ENCODE data around the gene MPC1.

MPC1 gene

DNA sequence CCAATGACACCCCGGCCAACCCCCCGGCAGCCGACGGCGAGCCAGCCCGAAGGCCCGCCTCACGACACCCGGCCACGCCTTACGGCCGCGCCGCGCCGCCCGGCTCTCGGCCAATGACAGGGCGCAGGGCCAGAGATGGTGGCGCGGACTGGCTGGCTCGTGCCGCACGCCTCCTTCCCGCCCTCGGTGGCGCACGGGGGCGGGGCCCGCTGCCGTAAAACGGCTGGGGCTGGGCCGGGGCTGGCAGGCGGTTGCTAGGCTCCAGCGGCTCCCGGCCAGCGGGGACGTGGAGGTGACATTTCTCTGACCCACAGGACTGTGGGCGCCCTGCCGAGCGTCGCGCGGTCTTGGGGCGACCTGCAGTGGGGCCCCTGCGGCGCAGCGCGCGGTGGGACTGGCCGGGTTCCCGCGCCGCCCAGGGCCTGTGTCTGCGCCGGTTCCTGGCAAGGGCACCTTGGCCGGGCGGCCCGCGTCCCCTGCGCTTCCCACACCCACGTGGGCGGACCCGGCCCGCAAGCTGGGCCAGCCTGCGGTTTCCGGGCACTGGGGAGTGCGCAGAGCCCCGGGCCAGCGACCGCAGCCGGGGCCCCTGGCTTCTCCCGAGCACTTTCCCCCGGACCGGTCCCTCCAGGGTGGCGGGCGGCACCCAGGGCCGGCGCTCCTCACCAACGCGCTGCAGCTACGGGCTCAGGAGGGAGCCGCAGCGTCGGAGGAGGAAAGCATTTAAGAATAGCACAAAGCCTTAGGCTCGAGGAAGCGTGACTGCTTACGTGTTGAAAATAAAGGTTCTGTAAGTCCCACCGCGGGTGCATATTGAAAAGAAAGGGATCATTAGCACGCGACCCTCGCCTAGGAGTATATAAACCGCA, at the start of gene MPC1:
Gene MPC1, minus strand, starts transcription at position 8 of the 869 bp plus-strand sequence. CDS start 64 bp downstream, outside the sequence.
- peak; percentile 98 for DNase-seq

DNA sequence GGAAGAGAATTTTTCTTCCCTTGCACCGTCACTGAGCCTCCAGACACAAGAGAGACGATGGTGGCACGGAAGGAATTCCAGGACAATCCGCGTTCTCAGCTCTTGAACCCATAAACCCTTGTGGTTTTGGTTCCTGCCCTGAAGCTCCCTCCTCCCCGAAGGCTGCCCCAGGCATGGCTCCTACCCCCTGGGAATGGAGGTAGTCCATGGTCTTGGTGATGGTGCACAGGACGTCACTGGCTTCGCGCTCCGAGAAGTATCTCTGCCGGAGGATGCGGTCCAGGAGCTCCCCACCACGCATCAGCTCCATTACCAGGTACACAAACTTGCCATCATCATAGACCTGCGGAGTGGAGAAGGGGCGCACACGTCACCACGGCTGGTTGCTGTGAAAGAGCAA, 47.5 kb upstream of the MPC1 start:
- no peak for DNase-seq

DNA sequence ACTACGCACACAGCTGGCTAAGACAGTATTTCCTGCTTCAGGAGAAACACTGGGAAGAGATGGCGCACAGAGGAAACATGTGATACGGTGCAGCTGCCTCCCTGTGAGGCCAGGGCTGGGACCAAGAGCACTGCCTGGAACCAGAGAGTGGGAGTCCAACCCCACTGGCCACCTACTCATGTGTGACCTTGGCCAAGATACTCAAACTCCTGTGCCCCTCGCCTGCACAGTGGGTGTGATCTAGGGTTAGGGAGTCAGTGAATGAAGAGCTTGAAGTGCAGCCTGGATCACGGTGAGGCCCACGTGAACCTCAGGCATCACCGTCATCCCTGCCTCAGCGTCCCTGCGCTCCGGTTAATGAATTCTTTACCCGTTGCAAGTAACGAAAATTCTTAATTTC, 41.7 kb upstream of the MPC1 start:
- DNase-seq: no peak

DNA sequence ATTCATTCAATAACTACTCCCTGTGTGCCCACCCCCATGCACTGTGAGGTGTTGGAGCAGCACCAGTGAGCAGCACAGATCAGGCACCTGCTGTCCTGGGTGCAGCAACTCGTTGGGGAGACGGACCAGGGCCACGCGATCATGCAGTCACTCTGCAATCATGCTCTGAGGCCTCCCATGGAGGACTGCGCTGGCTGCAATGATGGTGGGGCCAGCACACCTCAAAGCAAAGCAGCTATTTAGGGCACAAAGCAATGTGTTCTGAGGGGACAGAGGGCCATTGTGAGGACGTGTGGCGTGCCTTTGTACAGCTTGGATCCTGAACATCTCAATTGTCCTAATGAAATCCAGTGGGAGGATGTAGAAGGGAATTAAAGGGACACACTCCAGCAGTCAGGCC, 41.0 kb upstream of the MPC1 start:
- DNase-seq: no peak

DNA sequence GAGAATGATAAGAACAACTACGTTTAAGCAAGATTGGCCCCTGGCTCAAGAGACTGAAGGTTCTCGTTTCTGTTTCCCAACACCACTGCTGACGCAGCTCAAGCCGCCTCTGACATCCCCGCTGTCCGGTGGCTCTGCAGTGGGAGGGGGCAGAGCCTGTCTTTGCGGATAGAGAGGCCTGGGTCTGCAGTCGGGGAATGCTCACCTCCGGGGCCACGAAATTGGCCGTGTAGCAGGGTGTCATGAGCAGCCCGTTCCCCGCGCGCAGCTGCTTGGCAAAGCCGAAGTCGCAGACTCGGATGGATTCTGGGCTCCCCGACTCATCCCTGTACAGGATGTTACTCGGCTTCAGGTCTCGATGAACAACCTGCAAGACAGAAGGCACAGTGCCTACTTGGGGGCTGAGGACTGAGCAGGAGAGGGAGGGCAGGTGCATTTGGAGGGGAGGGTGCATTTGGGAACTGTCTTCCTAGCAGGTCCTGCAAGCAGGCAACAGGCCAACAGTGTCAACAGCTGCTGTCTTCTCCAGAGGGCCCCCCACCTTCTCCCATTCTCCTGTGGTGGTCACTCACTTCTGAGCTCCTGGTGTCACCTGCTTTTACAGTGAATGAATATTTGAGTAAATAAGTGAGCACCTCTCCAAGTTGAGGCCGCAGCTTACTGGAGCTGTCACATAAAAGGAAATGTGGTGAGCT, 40.5 kb upstream of the MPC1 start:
- no peak for DNase-seq

DNA sequence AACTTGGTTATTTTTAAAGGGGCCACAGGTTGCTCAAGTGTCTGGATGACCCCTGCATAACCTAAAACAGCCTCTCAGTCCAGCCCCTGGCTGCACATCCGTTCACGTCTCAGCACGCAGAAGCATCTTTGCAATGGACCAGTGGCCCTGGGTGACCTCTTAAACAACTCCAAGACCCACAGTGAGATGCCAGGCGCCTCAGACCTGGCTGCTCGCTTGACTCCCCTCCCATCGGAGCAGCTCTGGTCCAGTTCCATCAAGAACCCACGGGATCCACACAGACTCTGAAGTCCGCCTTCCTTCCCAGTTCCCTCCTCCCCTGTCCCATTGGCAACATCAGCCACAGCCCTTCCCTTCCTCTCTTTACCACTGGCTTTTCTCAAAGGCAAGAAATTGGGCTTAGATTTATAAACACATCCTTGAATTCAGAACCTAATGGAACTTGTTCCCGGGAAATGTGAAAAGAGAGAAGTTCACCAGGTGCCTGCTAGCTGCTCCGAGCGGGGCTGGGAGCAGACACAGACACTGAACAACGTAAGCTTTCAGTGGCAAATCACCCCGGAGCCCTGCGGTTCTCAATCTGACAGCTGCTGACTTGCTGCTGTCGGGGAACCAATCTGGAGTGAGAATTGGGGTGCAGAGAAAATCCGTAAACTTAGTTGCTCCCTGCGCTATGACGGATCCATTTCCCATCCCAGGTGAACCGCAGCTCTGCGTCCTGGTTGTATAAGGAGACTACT, 39.6 kb upstream of the MPC1 start:
- DNase-seq: no peak

DNA sequence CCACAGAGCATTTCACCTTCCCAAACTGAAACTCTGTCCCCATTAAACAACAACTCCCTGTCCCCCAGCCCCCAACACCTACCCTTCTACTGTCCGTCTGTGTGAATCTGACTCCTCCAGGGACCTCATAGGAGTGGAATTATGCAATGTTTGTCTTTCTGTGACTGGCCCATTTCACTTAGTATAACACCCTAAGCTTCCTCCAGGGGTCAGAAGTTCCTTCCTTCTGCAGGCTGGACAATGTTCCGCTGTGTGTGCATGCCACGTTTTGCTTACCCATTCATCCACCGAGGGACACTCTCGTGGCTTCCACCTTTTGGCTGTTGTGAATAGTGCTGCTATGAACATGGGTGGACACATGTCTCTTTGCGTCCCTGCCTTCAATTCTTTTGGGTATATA, 37.6 kb upstream of the MPC1 start:
- DNase-seq: peak; percentile 29

DNA sequence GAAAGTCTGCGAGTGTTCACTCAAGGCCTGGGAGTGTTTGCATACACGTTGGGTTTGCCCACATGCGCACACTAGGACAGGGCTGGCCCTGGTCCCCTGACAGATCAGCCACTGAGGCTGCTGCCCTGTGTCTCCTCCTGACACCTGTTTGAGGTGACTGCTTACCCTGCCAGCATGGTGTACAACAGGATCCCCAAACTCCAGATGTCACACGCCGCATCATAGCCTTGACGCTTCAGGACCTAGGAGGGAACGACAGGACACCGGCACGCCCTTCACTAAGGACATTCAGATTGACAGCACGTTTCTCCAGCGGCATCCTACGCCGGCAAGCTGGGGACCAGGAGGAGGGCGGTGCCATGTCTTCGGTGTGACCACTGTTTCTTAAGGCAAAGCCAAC, 37.0 kb upstream of the MPC1 start:
- DNase-seq: no peak

DNA sequence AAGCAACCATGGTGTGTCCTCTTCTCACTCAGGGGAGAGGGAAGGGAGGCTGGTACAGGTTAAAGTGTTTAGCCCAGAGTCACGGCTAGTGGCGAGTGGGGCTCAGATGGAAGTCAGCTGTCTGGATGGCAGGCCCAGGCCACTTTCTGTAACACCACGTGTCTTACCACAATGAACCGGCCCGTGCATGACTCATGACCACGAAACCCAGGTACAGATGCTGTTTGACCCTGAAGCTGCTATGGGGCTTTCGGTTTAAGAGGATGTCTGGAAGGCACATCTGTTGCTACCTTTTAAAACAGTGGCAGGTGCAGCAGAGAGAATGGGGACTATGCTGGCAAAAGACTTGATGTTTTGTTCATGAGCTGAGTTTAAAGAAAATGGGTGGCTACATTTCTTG, 36.5 kb upstream of the MPC1 start:
- DNase-seq: no peak

DNA sequence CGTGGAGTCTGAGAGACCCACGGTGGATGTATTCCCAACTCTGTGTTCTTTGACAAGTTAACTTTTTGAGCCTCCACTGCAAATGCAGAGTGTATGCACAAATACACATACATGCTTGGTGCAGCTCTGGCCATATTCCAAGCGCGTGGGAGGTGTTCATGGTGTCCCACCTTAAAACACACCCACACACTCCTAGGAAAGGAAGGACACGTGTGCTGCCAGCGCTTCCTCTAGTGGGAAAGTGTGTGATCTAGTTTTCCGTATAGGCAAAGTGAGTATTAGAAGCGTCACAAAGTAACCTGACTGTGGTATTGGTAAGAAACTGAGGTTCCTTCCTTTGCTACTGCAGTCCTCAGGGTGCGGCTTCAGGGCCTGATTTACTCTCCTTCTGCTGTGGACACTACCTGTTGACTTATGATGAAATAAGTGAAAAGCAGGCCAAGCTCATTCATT, 36.0 kb upstream of the MPC1 start:
- no peak for DNase-seq

DNA sequence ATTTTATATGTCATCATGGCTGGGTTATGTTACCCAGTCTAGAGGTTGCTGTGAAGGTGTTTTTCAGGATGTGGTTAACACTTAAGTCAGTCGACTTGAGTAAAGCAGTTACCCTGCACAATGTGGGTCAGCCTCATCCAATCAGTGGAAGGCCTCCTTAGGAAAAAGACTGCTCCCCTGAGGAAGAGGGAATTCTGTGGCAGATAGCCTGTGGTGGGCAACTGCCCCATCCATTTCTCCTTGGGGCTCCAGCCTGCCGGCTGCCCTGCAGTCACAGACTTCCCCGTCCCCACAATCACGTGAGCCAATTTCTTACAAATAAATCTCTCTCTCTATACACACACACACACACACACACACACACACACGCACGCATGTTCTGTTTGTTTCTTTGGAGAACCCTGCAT, 34.5 kb upstream of the MPC1 start:
- no peak for DNase-seq

DNA sequence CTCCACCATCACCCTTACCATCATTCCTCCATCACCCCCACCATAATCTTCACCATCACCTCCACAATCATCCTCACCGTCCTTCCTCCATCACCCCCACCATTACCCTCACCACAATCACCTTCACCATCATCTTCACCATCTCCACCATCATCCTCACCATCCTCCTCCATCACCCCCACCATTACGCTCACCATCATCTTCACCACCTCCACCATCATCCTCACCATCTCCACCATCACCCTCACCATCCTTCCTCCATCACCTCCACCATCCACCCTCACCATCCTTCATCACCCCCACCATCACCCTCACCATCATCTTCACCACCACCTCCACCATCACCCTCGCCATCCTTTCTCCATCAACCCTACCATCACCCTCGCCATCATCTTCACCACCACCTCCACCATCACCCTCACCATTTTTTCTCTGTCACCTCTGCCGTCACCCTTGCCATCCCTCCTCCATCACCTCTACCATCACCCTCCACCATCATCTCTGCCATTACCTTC, 33.1 kb upstream of the MPC1 start:
- no peak for DNase-seq

DNA sequence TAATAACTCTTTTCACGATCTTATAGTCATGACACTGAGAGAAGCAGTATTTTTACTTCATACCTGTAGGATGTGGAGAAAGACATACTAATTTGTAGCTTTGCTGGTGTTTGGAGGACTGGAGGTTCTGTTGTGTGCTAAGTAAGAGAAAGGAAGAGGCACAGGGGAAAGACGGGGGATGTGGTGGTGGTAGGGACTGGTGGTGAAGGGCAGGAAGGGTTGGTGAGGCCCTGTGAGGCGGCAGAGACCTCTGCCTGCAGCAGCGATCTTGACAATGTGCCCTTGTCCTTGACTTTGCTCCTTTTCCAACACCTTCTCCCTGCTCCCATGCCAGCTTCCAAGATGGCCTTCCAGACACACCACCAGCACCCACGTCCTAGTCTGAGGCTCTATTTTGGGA, 32.6 kb upstream of the MPC1 start:
- DNase-seq: no peak

DNA sequence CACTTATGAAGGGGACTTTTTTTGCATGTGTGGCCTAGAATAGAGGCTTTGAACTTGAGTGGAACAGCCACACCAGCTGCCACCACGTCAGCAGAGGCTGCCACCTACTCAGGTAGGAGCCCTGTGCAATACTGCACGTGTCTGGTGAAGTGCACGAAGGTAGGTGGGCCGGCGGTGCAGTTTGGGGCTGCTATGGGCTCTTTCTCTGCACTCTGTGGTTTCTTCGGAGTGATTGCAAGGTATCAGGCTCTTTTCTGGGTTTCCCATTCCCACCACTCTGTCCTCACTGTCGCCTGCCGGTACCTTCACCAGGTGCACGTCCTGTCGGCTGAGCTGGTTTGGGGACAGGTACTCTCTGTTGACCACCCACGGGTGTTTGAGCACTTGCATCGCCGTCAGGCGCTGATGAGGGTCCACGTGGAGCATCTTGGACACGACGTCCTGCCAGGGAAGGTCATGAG, 30.8 kb upstream of the MPC1 start:
- DNase-seq: no peak

DNA sequence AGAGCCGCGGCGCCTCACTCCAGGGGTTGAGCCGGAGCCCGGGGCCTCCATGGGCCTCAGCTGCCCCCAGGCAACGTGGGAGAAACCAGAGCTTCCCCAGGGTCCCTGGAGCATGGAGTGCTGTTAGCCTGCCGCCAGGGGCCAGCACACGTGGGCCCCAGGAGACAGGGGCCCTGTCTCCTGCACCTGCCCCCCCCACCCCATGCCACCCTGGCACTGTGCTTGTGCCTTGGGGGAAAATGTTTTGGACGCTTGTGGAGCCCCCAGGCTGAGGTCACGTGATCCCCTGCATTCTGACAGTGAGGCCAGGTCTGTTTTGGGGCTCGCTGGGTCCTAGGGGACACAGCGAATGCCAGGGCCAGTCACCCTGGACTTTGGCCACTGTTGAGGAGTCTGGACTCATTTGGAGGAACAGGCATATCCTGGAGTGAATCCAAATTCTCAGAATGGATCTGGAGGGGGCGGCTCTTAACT, 30.2 kb upstream of the MPC1 start:
- no peak for DNase-seq

DNA sequence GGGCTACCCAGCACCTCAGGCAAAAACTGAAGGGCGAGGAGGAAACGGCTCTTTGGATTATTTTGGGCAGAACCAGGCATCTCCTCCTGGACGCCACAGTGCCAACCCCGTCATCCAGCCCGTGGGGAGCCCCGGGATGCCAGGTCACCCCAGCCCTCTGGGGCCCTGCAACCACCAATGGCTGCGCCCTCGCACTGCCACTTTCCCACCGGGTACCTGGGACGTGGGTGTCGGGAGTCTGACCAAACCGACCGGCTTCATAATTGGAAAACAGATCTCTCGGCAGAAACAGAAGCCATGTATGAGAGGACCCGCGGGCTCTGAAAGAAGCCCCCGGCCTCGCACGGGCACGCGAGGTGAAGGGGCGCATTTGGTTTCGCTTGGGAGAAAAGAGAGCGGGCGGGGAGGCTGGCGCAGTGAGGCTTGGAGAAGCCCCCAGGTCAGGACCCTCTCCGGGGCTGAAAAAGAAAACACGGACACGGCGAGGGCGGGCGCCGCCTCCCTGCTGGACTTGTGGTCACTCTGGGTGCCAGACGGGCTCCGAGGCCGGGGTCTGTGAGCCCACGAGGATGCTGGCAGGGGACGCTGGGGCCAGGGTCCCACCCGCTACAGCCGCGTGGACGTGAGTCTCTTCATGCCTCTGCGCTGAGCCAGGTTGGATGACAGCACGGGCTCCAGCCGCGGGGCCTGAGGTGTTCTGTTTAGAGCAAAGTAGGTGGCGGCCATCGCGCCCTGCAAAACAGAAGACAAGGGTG, 29.6 kb upstream of the MPC1 start:
- DNase-seq: no peak

DNA sequence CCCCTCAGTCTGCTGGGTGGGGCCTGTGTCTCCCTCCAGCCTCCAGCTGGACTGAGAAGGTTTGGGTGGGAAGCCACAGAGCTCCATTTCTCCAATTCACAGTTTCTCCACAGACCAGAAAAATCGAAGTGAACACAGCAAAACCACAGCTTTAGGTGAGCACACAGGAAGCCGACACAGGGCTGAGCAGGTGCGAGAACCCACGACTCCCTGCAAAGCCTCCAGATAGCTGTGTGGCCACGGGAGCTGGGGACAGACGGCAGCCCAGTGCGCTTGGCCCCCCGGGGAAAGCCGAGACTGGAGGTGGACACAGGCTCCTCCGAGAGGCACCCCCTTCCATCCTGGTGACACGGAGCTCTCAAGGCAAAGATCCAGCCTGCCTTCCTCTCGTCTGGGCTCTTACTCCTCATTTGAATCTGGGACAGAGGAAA, 29.0 kb upstream of the MPC1 start:
- no peak for DNase-seq

DNA sequence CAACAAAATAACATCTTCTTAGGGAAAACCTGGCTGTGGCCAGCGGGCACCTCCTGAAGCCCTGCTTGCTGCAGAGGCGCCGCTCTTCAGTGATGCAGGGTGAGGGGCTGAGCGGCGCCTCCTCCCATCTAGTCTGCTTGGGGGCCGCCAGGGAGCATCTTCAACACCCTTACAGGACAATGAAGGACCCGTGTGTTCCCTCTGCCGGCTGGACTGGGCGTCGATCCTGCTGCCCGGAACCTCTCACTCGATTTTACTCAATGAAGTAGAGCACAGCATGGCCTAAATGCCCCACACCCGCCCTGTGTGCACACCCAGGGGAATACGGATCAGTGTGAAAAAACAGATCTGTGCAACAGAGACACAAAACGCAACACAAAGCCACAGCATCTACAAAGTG, 28.5 kb upstream of the MPC1 start:
- DNase-seq: no peak

DNA sequence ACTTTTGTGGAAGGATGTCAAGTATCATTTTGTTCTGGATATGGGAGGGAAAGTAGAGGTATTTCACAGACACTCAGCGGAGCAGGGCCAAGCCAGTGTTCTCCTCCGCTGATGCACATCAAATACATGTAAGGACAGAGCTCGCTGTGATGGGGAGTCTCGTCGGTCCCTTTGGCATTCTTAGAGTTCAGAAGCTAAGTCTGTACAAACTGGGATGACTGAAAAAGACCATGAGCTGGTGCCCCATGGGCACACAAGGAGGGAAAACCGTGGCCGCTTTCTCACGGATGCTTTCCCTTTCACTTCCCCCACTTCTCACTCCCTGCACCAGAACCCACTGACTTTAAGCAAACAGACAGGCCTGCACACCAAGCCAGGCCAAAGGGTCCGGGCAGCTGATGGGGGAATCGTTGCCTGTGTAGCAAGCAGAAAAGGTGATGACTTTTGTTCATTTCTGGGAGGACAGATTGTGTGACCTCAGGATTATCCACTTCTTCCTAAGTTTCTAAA, 27.7 kb upstream of the MPC1 start:
- DNase-seq: no peak

DNA sequence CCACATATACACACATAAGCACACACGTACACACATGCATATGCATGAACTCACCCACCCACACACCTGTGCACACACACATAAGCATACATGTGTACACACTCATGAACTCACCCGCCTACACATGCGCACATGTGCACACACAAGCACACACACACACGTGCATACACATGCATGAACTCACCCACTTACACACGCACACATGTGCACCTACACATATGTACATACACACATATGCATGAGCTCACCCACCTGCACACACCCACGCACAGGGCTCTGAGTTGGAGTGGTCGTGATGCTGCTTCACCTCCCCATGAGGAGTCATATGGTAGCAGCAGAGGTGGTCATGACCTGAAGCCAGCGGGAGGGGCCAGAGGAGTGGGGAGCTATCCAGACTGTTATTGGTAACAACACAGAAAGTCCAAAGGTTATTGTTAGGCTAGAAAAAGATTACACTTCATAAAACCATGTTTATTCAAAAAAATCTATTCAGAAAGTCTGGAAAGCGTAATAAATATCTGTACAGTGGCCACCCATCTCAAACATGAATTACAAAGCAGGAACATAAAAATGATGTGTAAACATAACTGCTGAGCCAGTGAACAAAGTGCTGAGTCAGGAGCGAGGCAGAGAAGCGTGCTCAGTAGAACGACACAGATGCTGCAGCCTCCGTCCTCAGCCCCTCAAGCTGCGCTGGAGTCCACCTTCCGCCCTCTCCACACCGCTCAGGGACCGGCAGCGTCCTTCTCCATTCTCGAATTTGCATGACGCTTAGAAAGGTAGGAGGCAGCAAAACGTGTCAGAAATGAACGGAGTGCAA, 26.4 kb upstream of the MPC1 start:
- no peak for DNase-seq

DNA sequence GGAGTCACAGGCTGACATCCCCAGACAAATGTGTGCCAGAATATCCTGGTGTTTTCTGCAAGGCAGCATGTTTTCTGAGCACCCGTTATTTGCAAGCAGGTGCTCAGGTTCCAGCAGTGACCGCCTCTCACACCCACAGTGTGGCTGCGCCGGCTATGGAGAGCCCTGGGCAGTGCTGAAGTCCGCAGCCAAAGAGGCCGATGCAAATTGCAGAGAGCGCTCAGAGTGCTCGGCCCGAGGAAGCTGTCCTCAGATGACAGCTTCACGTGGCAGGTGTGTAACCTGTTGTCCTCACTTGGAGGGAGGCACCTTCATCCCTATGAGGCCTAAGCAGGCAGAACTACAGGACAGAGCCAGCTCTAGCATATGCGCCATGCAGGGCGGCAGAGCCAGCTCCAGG, 23.5 kb upstream of the MPC1 start:
- no peak for DNase-seq

Data from inflammatory macrophage treated with lipopolysaccharide for 4 hours (primary cell).